Sigmoid colon (tissue), 4 donors: ENCODE measurements around the gene IGLL1.

ENCODE experiments used
- EP300 ChIP-seq, 4 donors: sonication (generic); formaldehyde crosslinking; IDR thresholded peaks; one replicate each; pipeline ENCODE4 v1.6.1; 2017; ENCODE audit warnings: antibody characterized with exemption in 4 of 4
- POLR2A ChIP-seq, 2 donors: fragments of 450-650 bp; IDR thresholded peaks; one replicate each; pipeline ENCODE4 v1.6.1; 2016; ENCODE audit warnings: antibody characterized with exemption in 2 of 2, mild to moderate bottlenecking in 2 of 2, moderate library complexity in 2 of 2
- POLR2AphosphoS5 ChIP-seq, 4 donors: sonication (generic); formaldehyde crosslinking; IDR thresholded peaks; one replicate each; pipeline ENCODE4 v1.6.1; 2017; ENCODE audit warnings: antibody characterized with exemption in 4 of 4
- TF ChIP-seq, protein P1 (sequence below), 4 experiments: fragments of 450-650 bp in 3 of 4; fragments of 200-600 bp in 1 of 4; IDR thresholded peaks; one replicate each; pipeline ENCODE4 v1.5.1; 2016 to 2019; ENCODE audit warnings: antibody characterized with exemption in 4 of 4, mild to moderate bottlenecking in 3 of 4, moderate library complexity in 2 of 4

DNA sequence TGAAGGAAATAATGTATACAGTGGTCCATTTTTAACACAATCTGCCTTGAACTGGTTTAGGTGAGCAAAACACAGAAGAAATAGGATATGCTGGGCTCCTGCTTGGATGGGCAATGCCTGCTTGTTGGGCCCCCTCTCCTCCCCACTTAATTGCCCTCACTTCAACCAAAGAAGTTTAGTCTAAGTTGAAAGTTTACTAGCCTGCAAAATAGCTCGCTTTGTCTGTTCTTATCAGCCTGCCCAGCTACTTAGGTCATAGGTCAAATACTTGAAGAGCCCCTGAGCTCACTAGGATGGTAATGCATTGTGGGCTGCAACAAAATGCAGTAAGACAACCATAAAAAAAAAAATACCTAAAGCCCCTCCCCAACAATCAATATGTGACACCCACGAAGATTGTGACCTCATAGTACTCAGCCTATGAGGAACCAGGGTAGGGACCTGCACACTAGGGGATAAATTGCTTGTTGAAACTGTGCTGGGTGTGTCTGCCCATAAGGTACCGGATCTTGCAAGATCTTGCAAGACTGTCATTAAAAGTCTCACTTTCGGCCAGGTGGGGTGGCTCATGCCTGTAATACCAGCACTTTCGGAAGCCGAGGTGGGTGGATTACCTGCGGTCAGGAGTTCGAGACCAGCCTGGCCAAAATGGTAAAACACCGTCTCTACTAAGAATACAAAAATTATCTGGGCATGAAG is 41.1 kb upstream of the IGLL1 start:
- TF ChIP-seq, protein P1, sequence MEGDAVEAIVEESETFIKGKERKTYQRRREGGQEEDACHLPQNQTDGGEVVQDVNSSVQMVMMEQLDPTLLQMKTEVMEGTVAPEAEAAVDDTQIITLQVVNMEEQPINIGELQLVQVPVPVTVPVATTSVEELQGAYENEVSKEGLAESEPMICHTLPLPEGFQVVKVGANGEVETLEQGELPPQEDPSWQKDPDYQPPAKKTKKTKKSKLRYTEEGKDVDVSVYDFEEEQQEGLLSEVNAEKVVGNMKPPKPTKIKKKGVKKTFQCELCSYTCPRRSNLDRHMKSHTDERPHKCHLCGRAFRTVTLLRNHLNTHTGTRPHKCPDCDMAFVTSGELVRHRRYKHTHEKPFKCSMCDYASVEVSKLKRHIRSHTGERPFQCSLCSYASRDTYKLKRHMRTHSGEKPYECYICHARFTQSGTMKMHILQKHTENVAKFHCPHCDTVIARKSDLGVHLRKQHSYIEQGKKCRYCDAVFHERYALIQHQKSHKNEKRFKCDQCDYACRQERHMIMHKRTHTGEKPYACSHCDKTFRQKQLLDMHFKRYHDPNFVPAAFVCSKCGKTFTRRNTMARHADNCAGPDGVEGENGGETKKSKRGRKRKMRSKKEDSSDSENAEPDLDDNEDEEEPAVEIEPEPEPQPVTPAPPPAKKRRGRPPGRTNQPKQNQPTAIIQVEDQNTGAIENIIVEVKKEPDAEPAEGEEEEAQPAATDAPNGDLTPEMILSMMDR (IDR thresholded peaks at IDR 0.05) = no peak
- TF ChIP-seq POLR2AphosphoS5 (IDR thresholded peaks at IDR 0.05) (no peak), POLR2A (IDR thresholded peaks at IDR 0.05) (no peak), EP300 (IDR thresholded peaks at IDR 0.05) (no peak)
